Vagina (tissue), 2 donors: ENCODE data around the gene L2HGDH. TPM values are rescaled to one million over a fixed set of nuclear protein-coding genes. Genes with fewer than 3 reads are reported as not detected.

ENCODE experiments used
- DNase-seq, 2 donors: peaks; one replicate each; pipeline ENCODE4 v3.0.0-alpha.2; 2017; ENCODE audit errors: extremely low spot score in 2 of 2
- H3K27ac ChIP-seq: fragments of 200-600 bp; sonication (generic); one replicate; pipeline ENCODE4 v1.5.1; 2019
- H3K27me3 ChIP-seq: fragments of 200-600 bp; sonication (generic); one replicate; pipeline ENCODE4 v1.5.1; 2019
- H3K36me3 ChIP-seq, 2 donors: fragments of 200-600 bp; sonication (generic); one replicate each; pipeline ENCODE4 v1.5.1; 2017 to 2019
- H3K4me1 ChIP-seq: fragments of 200-600 bp; sonication (generic); one replicate; pipeline ENCODE4 v1.5.1; 2019
- H3K4me3 ChIP-seq, 2 donors: fragments of 200-600 bp; sonication (generic); 1 replicate in 1 of 2; 2 replicates in 1 of 2; pipeline ENCODE4 v1.5.1; 2016 to 2019
- H3K9me3 ChIP-seq: fragments of 200-600 bp; sonication (generic); one replicate; pipeline ENCODE4 v1.5.1; 2019
- POLR2A ChIP-seq, 2 donors: fragments of 450-650 bp; IDR thresholded peaks; one replicate each; pipeline ENCODE4 v1.6.1; 2017; ENCODE audit warnings: antibody characterized with exemption in 2 of 2, mild to moderate bottlenecking in 2 of 2, moderate library complexity in 2 of 2
- POLR2AphosphoS5 ChIP-seq, 2 donors: sonication (generic); formaldehyde crosslinking; IDR thresholded peaks; one replicate each; pipeline ENCODE4 v1.9.0; 2017; ENCODE audit warnings: antibody characterized with exemption in 2 of 2, mild to moderate bottlenecking in 2 of 2, low read depth in 1 of 2; ENCODE audit not compliant: insufficient read depth in 1 of 2
- intact Hi-C: fragments of 100-400 bp; cut with DNase I; formaldehyde crosslinking; loops from one replicate; pipeline ENCODE4 v1.15.1; 2023
- total RNA-seq: library from RNA; depleted of rRNA; stranded (reverse); fragments of >200 nt; gene quantifications from one replicate; pipeline ENCODE4 v1.2.3, GENCODE V29; 2016
- TF ChIP-seq, protein P1 (sequence below), 3 experiments: fragments of 450-650 bp in 2 of 3; fragments of 200-600 bp in 1 of 3; sonication (generic) in 1 of 3; IDR thresholded peaks; one replicate each; pipeline ENCODE4 v1.5.1; 2017 to 2019; ENCODE audit warnings: antibody characterized with exemption in 3 of 3, mild to moderate bottlenecking in 2 of 3, moderate library complexity in 2 of 3

The L2HGDH gene
- total RNA-seq, 1 donor from 2014 or later = 5.6 TPM

- Histone ChIP-seq H3K4me3 (no peak overlapping the region), H3K9me3 (no peaks in the 10 kb centered on the region), H3K27ac (no peak overlapping the region), H3K4me1 (no peaks in the 10 kb centered on the region), H3K27me3 (no peaks in the 10 kb centered on the region), H3K36me3 (no peaks in the 10 kb centered on the region)
- TF ChIP-seq, protein P1, sequence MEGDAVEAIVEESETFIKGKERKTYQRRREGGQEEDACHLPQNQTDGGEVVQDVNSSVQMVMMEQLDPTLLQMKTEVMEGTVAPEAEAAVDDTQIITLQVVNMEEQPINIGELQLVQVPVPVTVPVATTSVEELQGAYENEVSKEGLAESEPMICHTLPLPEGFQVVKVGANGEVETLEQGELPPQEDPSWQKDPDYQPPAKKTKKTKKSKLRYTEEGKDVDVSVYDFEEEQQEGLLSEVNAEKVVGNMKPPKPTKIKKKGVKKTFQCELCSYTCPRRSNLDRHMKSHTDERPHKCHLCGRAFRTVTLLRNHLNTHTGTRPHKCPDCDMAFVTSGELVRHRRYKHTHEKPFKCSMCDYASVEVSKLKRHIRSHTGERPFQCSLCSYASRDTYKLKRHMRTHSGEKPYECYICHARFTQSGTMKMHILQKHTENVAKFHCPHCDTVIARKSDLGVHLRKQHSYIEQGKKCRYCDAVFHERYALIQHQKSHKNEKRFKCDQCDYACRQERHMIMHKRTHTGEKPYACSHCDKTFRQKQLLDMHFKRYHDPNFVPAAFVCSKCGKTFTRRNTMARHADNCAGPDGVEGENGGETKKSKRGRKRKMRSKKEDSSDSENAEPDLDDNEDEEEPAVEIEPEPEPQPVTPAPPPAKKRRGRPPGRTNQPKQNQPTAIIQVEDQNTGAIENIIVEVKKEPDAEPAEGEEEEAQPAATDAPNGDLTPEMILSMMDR (IDR thresholded peaks at IDR 0.05) = peak in 1 of 3 experiments; percentile 27
- no peak for TF ChIP-seq POLR2A (IDR thresholded peaks at IDR 0.05)
- TF ChIP-seq POLR2AphosphoS5 (IDR thresholded peaks at IDR 0.05; ENCODE audit: insufficient read depth in 1 of 2, low read depth in 1 of 2) = no peak
- intact Hi-C loops = no loop called here
- DNase-seq = no peak
Measured at GRCh38 chr14:50260511-50260910, 51.5 kb downstream of the L2HGDH start.

DNA sequence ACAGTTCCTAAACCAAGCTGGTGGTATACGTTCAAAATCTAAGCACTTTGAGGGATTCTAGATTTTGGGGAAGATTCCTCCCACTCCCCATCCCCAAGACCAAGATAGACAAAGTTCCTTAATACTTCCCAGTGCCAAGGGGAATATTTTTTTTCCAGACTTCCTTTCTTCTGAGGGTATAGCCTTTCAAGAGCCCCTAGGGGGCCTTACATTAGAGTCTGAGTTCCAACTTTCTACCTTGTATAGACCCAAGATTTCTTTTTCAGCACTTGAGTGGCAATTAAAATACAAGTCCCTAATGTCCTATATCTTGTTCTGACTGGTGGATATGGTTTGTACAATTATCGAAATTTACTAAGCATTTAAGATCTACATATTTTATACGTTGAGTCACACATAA is 52.0 kb downstream of the L2HGDH start:
- no peaks in the 10 kb centered on the region for H3K9me3 ChIP-seq
- no peak for DNase-seq
- no peaks in the 10 kb centered on the region for H3K36me3 ChIP-seq
- no peak overlapping the region for H3K27ac ChIP-seq
- TF ChIP-seq POLR2AphosphoS5 (IDR thresholded peaks at IDR 0.05; ENCODE audit: insufficient read depth in 1 of 2, low read depth in 1 of 2) = no peak
- TF ChIP-seq, protein P1 (IDR thresholded peaks at IDR 0.05) = no peak
- TF ChIP-seq POLR2A (IDR thresholded peaks at IDR 0.05) = no peak
- H3K27me3 ChIP-seq = no peaks in the 10 kb centered on the region
- intact Hi-C loops = no loop called here
- no peak overlapping the region for H3K4me3 ChIP-seq
- H3K4me1 ChIP-seq = no peaks in the 10 kb centered on the region

DNA sequence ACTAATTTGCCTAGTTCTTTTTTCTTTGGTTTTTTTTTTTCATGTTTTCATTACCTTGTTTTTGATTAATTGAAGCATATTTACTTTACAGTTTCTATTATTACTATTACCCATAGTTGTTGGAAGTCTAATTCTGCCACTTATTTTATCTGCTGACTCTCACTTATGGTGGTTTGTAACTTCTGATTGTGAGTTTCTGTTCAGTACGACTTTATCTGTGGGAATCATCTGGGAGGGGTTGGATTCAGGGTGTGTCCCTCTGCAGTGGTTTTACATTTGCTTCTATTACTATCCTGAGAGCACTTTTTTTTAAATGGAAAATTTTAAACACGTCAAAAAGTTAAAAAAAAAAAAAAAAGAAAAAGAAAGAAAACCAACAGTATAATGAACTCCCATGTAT is 54.3 kb downstream of the L2HGDH start:
- Histone ChIP-seq H3K9me3 (no peaks in the 10 kb centered on the region), H3K4me1 (no peaks in the 10 kb centered on the region), H3K36me3 (no peaks in the 10 kb centered on the region), H3K27me3 (no peaks in the 10 kb centered on the region), H3K27ac (no peak overlapping the region), H3K4me3 (no peak overlapping the region)
- intact Hi-C loops = no loop called here
- no peak for TF ChIP-seq POLR2A (IDR thresholded peaks at IDR 0.05)
- no peak for TF ChIP-seq POLR2AphosphoS5 (IDR thresholded peaks at IDR 0.05; ENCODE audit: insufficient read depth in 1 of 2, low read depth in 1 of 2)
- TF ChIP-seq, protein P1 (IDR thresholded peaks at IDR 0.05) = no peak
- DNase-seq = no peak

DNA sequence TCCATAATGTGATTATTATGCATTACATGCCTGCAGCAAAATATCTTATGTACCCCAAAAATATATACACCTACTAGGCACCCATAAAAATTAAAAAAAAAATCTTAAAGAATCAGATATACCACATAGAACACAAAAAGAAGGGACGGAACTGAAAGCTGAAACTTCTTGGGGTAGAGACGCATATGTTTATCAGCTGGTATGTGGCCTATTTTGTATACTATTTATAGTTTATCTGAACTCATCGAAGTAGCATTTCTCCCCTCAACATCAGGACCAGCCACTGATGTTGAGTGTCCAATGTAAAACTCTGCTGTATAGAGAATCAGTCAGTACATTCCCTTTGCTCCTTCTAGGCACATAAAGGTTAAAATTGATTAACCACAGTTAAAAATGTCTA is 57.8 kb downstream of the L2HGDH start:
- H3K4me3 ChIP-seq = no peak overlapping the region
- H3K27ac ChIP-seq = no peak overlapping the region
- no peaks in the 10 kb centered on the region for H3K36me3 ChIP-seq
- intact Hi-C loops = no loop called here
- DNase-seq = no peak
- H3K4me1 ChIP-seq = no peaks in the 10 kb centered on the region
- H3K9me3 ChIP-seq = no peaks in the 10 kb centered on the region
- H3K27me3 ChIP-seq = no peaks in the 10 kb centered on the region
- TF ChIP-seq, protein P1 (IDR thresholded peaks at IDR 0.05) = no peak
- TF ChIP-seq POLR2A (IDR thresholded peaks at IDR 0.05) (no peak), POLR2AphosphoS5 (IDR thresholded peaks at IDR 0.05; ENCODE audit: insufficient read depth in 1 of 2, low read depth in 1 of 2) (no peak)

DNA sequence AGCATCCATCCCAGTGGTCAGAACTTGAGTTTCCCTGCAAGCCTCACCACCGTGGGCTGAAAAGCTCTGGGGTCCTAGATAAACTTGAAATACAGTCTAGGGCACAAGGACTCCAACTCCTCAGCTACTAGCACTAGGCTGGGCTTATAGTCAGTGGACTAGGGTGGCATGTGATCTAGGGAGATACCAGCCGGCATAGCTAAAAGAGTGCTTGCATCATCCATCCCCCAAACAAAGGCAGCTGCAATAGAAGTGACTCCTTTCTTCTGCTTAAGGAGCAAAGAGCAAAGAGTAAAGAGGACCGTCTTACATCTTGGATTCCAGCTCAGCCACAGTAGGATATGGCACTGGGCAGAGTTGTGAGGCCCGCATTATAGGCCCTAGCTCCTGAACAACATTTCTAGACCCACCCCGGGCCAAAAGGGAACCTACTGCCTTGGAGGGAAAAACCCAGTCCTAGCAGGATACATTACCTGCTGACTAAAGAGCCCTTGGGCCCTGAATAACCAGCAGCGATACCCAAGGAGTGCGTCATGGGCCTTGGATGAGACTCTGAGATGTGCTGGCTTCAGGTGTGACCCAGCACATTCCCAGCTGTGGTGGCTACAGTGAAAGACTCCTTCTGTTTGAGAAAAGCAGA is 62.8 kb downstream of the L2HGDH start:
- TF ChIP-seq POLR2A (IDR thresholded peaks at IDR 0.05) (no peak), POLR2AphosphoS5 (IDR thresholded peaks at IDR 0.05; ENCODE audit: insufficient read depth in 1 of 2, low read depth in 1 of 2) (no peak)
- TF ChIP-seq, protein P1 (IDR thresholded peaks at IDR 0.05) = no peak
- Histone ChIP-seq H3K27me3 (no peaks in the 10 kb centered on the region), H3K27ac (no peak overlapping the region), H3K4me3 (no peak overlapping the region), H3K9me3 (no peaks in the 10 kb centered on the region), H3K36me3 (no peaks in the 10 kb centered on the region), H3K4me1 (no peaks in the 10 kb centered on the region)
- DNase-seq = no peak
- intact Hi-C loops = no loop called here
